GM12878 (cell line): ENCODE data around the gene ANKHD1. TPM values are rescaled to one million over a fixed set of nuclear protein-coding genes. Genes with fewer than 3 reads are reported as not detected.

ENCODE experiments used
- ATAC-seq: fragments of 200-7000 bp; cut with Tn5 transposase; 3 replicates; pipeline ENCODE4 v1.9.1; 2020; ENCODE audit warnings: mild to moderate bottlenecking, moderate library complexity
- BruUV-seq: library from RNA; stranded (reverse); fragments of 400-500 nt; replicated peaks from 2 replicates; lab custom pipeline; 2021; lab: Mats Ljungman, UMichigan
- CTCF ChIA-PET: fragments of 300-600 bp; sonication (Branson Sonifier 250); formaldehyde crosslinking; extraction: SDS; loops from one replicate; lab custom pipeline; 2021; ENCODE audit warnings: inconsistent platforms; lab: Yijun Ruan, JAX
- POLR2A ChIA-PET: fragments of 350-600 bp; formaldehyde crosslinking; extraction: SDS; loops from one replicate; lab custom pipeline; 2021; ENCODE audit warnings: inconsistent platforms; lab: Charles Lee
- RAD21 ChIA-PET: fragments of 300-600 bp; sonication (Branson Sonifier 250); formaldehyde crosslinking; loops from one replicate; lab custom pipeline; 2023; ENCODE audit warnings: antibody characterized with exemption; ENCODE audit not compliant: unreplicated experiment; lab: Charles Lee
- SMC1A ChIA-PET: fragments of 300-600 bp; sonication (Branson Sonifier 250); formaldehyde crosslinking; loops from one replicate; lab custom pipeline; 2023; ENCODE audit not compliant: unreplicated experiment, uncharacterized antibody; lab: Charles Lee
- DNase-seq: peaks from one replicate; pipeline ENCODE4 v3.0.0-alpha.2; 2011; ENCODE audit warnings: low read depth, low spot score
- FAIRE-seq: peaks from 3 replicates; lab custom pipeline; 2011; peaks lifted over from hg19 to GRCh38; lab: Jason Lieb, UNC
- H2AFZ ChIP-seq: 2 replicates; pipeline ENCODE4 v1.6.0; 2011; ENCODE audit warnings: low read depth, low read length, control low read depth; ENCODE audit not compliant: control insufficient read depth
- H3K27ac ChIP-seq: 2 replicates; pipeline ENCODE4 v1.5.1; 2011; ENCODE audit warnings: control low read depth; ENCODE audit not compliant: control insufficient read depth, insufficient read depth
- H3K27me3 ChIP-seq, 2 experiments: replicated peaks in 1 of 2; 2 replicates each; pipeline versions ENCODE4 v1.6.0 to v1.6.1; 2011; ENCODE audit warnings: low read length in 1 of 2; ENCODE audit not compliant: control insufficient read depth in 2 of 2, insufficient read depth in 2 of 2
- H3K36me3 ChIP-seq, 2 experiments: 2 replicates each; pipeline ENCODE4 v1.5.1; 2011; ENCODE audit warnings: low read length in 1 of 2; ENCODE audit not compliant: control insufficient read depth in 2 of 2, insufficient read depth in 2 of 2
- H3K4me1 ChIP-seq: 2 replicates; pipeline ENCODE4 v1.6.1; 2011; ENCODE audit warnings: mild to moderate bottlenecking, low read length, moderate library complexity, mixed read lengths; ENCODE audit not compliant: control insufficient read depth, insufficient read depth
- H3K4me2 ChIP-seq: 2 replicates; pipeline ENCODE4 v1.6.0; 2011; ENCODE audit warnings: control low read depth; ENCODE audit not compliant: control insufficient read depth, insufficient read depth
- H3K4me3 ChIP-seq: fragments of 200-600 bp; sonication (generic); 2 replicates; pipeline ENCODE4 v1.5.1; 2016
- H3K79me2 ChIP-seq: 2 replicates; pipeline ENCODE4 v1.6.0; 2011; ENCODE audit warnings: low read length; ENCODE audit not compliant: control insufficient read depth, insufficient read depth
- H3K9ac ChIP-seq: 2 replicates; pipeline ENCODE4 v1.8.0; 2011; ENCODE audit warnings: low read length, control low read depth, mixed read lengths; ENCODE audit not compliant: control insufficient read depth, insufficient read depth
- H3K9me3 ChIP-seq: replicated peaks from 3 replicates; pipeline ENCODE4 v1.5.1; 2011; ENCODE audit warnings: mild to moderate bottlenecking, low read length; ENCODE audit not compliant: control insufficient read depth, insufficient read depth
- H4K20me1 ChIP-seq: 2 replicates; pipeline ENCODE4 v1.6.0; 2011; ENCODE audit not compliant: control insufficient read depth, insufficient read depth
- CREB1 ChIP-seq: IDR thresholded peaks from 2 replicates; pipeline ENCODE4 v1.6.1; 2012; ENCODE audit warnings: low read depth, mild to moderate bottlenecking, inconsistent platforms
- EED ChIP-seq: sonication (generic); IDR thresholded peaks from 2 replicates; pipeline ENCODE4 v1.6.1; 2016; ENCODE audit warnings: antibody characterized with exemption, low read depth
- JUNB ChIP-seq: IDR thresholded peaks from 2 replicates; pipeline ENCODE4 v1.6.1; 2016; ENCODE audit warnings: antibody characterized with exemption, mild to moderate bottlenecking
- MEF2B ChIP-seq: fragments of 450-650 bp; IDR thresholded peaks from 2 replicates; pipeline ENCODE4 v1.6.1; 2018; ENCODE audit warnings: mild to moderate bottlenecking, moderate library complexity; ENCODE audit not compliant: partially characterized antibody, poor library complexity, severe bottlenecking
- MYC ChIP-seq: IDR thresholded peaks from 2 replicates; pipeline ENCODE4 v1.6.1; 2011; ENCODE audit warnings: mild to moderate bottlenecking, low read length, moderate library complexity, inconsistent platforms; ENCODE audit not compliant: insufficient read depth, insufficient replicate concordance, insufficient read length, severe bottlenecking
- NFYB ChIP-seq: IDR thresholded peaks from 2 replicates; pipeline ENCODE4 v1.6.1; 2011; ENCODE audit warnings: low read depth, mild to moderate bottlenecking, low read length, improper control_type of control experiment, moderate library complexity; ENCODE audit not compliant: insufficient read depth
- PAX5 ChIP-seq: IDR thresholded peaks from 2 replicates; pipeline ENCODE4 v1.6.1; 2011; ENCODE audit warnings: low read depth, low read length, borderline replicate concordance
- POLR2A ChIP-seq: IDR thresholded peaks from 2 replicates; pipeline ENCODE4 v1.6.1; 2011; ENCODE audit warnings: low read depth, mild to moderate bottlenecking, low read length
- RB1 ChIP-seq: fragments of 450-650 bp; formaldehyde crosslinking; IDR thresholded peaks from 2 replicates; pipeline ENCODE4 v1.6.1; 2017; ENCODE audit warnings: mild to moderate bottlenecking, borderline replicate concordance
- RELB ChIP-seq: fragments of 450-650 bp; IDR thresholded peaks from 2 replicates; pipeline ENCODE4 v1.6.1; 2017; ENCODE audit warnings: low read depth, mild to moderate bottlenecking, moderate library complexity
- STAT3 ChIP-seq: IDR thresholded peaks from 2 replicates; pipeline ENCODE4 v1.6.1; 2011; ENCODE audit warnings: low read depth, low read length, improper control_type of control experiment
- YY1 ChIP-seq: IDR thresholded peaks from 2 replicates; pipeline ENCODE4 v1.6.1; 2011; ENCODE audit warnings: low read depth, mild to moderate bottlenecking, low read length
- ZBTB40 ChIP-seq: fragments of 450-650 bp; IDR thresholded peaks from 2 replicates; pipeline ENCODE4 v1.6.1; 2016; ENCODE audit warnings: mild to moderate bottlenecking, moderate library complexity, borderline replicate concordance
- ZNF622 ChIP-seq: fragments of 450-650 bp; IDR thresholded peaks from 2 replicates; pipeline ENCODE4 v1.6.1; 2017; ENCODE audit warnings: mild to moderate bottlenecking, inconsistent platforms
- WGBS: methylation state at CpG from one replicate; pipeline ENCODE4 v1.1.6; 2016; ENCODE audit warnings: low lambda C conversion rate; ENCODE audit not compliant: insufficient replicate concordance, insufficient coverage; ENCODE audit errors: missing lambda C conversion rate; 5-methylcytosine and 5-hydroxymethylcytosine counted together
- in situ Hi-C: fragments of 300-500 bp; cut with MboI; formaldehyde crosslinking; loops from 9 replicates; pipeline ENCODE4 v1.14.3; 2018; ENCODE audit warnings: mixed read lengths
- intact Hi-C: fragments of 100-400 bp; cut with micrococcal nuclease; formaldehyde crosslinking; loops from one replicate; pipeline ENCODE4 v1.14.2; 2022; ENCODE audit not compliant: unreplicated experiment
- polyA plus RNA-seq, 11 experiments: library from polyadenylated mRNA; depleted of rRNA in 4 of 11; unstranded in 6 of 11; stranded (reverse) in 5 of 11; fragments of >200 nt; fragmentation: Nextera tagmentation in 4 of 11; fragmentation: Illumina TruSeq in 1 of 11; extraction: Ambion mirVana in 4 of 11; extraction: Trizol in 1 of 11; gene quantifications; 1 replicate in 1 of 11; 2 replicates in 10 of 11; pipeline versions ENCODE4 v1.2.1 to v1.2.3, GENCODE V29; 2011 to 2016; ENCODE audit warnings: inconsistent platforms in 2 of 11, missing spikeins in 2 of 11, low read depth in 1 of 11
- total RNA-seq, 4 experiments: library from RNA; depleted of rRNA in 3 of 4; stranded (reverse); fragments of >200 nt in 3 of 4; fragmentation: Illumina TruSeq in 1 of 4; extraction: Trizol in 1 of 4; gene quantifications; 2 replicates each; pipeline versions ENCODE4 v1.2.1 to v1.2.3, GENCODE V29; 2013 to 2021

Gene ANKHD1
- total and polyA plus RNA-seq, 10 of the 15 experiments (the other 5 are each of a cell fraction or from before 2014, with no cell fraction given): 31.6 to 96.8 (median 74.3) TPM

- no peaks in the 10 kb centered on the region for H4K20me1 ChIP-seq
- SMC1A ChIA-PET: interaction anchor here (1.1 to 2.6 kb wide), 6 partner anchors 8 to 350 kb away, joined by 3 to 21 read pairs (median 7); no protein-coding TSS in a partner anchor
- 64% methylated on average over 3 of the region's 3 CpGs for WGBS
- no peak overlapping the region for H3K4me2 ChIP-seq
- intact Hi-C loops (loop anchor here (2.0 kb wide), 1 partner anchor 263 kb away; no protein-coding TSS in a partner anchor), in situ Hi-C loops (no loop called here)
- no peak for DNase-seq
- CTCF ChIA-PET: interaction anchor here (0.6 to 3.6 kb wide), 20 partner anchors 9 to 354 kb away, joined by 3 to 52 read pairs (median 8); partner anchors contain the start of genes EIF4EBP3, IK, NDUFA2 and TMCO6
- RAD21 ChIA-PET: interaction anchor here (1.2 to 3.1 kb wide), 7 partner anchors 10 to 351 kb away, joined by 3 to 21 read pairs (median 6); partner anchors contain the start of genes ANKHD1, CD14, IK and NDUFA2
- H3K4me3 ChIP-seq: no peak overlapping the region
- POLR2A ChIA-PET: no interaction called here
- H3K4me1 ChIP-seq: no peaks in the 10 kb centered on the region
- no peak for FAIRE-seq
- no peak overlapping the region for H2AFZ ChIP-seq
- no peak for ATAC-seq
- no TSS peak for BruUV-seq
- no peaks in the 10 kb centered on the region for H3K9me3 ChIP-seq
- H3K36me3 ChIP-seq: no peaks in the 10 kb centered on the region
- H3K79me2 ChIP-seq: no peaks in the 10 kb centered on the region
- H3K9ac ChIP-seq: no peak overlapping the region
- no peak overlapping the region for H3K27ac ChIP-seq
- H3K27me3 ChIP-seq: no peaks in the 10 kb centered on the region
- TF ChIP-seq YY1 (no peak), MEF2B (no peak), RB1 (no peak), RELB (no peak), MYC (no peak), ZNF622 (no peak), PAX5 (no peak), CREB1 (no peak), EED (no peak), JUNB (no peak), NFYB (no peak), POLR2A (no peak), STAT3 (no peak), ZBTB40 (no peak)
These were observed 30.1 kb upstream of the ANKHD1 start for GRCh38 chr5:140371356-140372151.
